HepG2 (cell line): ENCODE measurements around the gene SUCLG1. TPM values are rescaled to one million over a fixed set of nuclear protein-coding genes. Genes with fewer than 3 reads are reported as not detected.

Experiments
- ATAC-seq: fragments of 200-7000 bp; cut with Tn5 transposase; 3 replicates; pipeline ENCODE4 v1.9.1; 2020; ENCODE audit warnings: mild to moderate bottlenecking, moderate library complexity
- BruUV-seq: library from RNA; stranded (reverse); fragments of 400-500 nt; replicated peaks from 2 replicates; lab custom pipeline; 2021; lab: Mats Ljungman, UMichigan
- CTCF ChIA-PET: fragments of 300-600 bp; formaldehyde crosslinking; extraction: SDS; loops from one replicate; lab custom pipeline; 2021; ENCODE audit warnings: low total read pairs, inconsistent platforms, low intra/inter-chr PET ratio; lab: Yijun Ruan, JAX
- POLR2A ChIA-PET: fragments of 350-600 bp; sonication (Branson Sonifier 250); formaldehyde crosslinking; loops from one replicate; lab custom pipeline; 2020; ENCODE audit warnings: antibody characterized with exemption, inconsistent platforms; lab: Yijun Ruan, JAX
- DNase-seq: peaks from one replicate; pipeline ENCODE4 v3.0.0-alpha.2; 2015; ENCODE audit warnings: low spot score
- FAIRE-seq: peaks from 3 replicates; lab custom pipeline; 2011; peaks lifted over from hg19 to GRCh38; lab: Jason Lieb, UNC
- H2AFZ ChIP-seq: one replicate; pipeline ENCODE4 v1.6.1; 2011; ENCODE audit warnings: low read length, inconsistent platforms
- H3K27ac ChIP-seq: fragments of 300-600 bp; 3 replicates; pipeline ENCODE4 v1.8.0; 2011; ENCODE audit warnings: mixed run types, mild to moderate bottlenecking, mixed read lengths, low read length, inconsistent platforms; ENCODE audit not compliant: insufficient read depth; ENCODE audit errors: extremely low read length
- H3K27me3 ChIP-seq, 2 experiments: fragments of 200-600 bp in 1 of 2; 2 replicates in 1 of 2; 3 replicates in 1 of 2; pipeline versions ENCODE4 v1.6.0 to v1.8.0; 2011; ENCODE audit warnings: low read length in 2 of 2, mild to moderate bottlenecking in 2 of 2, moderate library complexity in 2 of 2, inconsistent platforms in 1 of 2; ENCODE audit not compliant: insufficient read depth in 2 of 2, control insufficient read depth in 1 of 2
- H3K36me3 ChIP-seq, 2 experiments: fragments of 200-600 bp in 1 of 2; replicated peaks in 1 of 2; 2 replicates in 1 of 2; 3 replicates in 1 of 2; pipeline versions ENCODE4 v1.5.1 to v1.8.0; 2011; ENCODE audit warnings: low read length in 2 of 2, inconsistent platforms in 1 of 2; ENCODE audit not compliant: insufficient read depth in 2 of 2, control insufficient read depth in 1 of 2
- H3K4me1 ChIP-seq: 2 replicates; pipeline ENCODE4 v1.5.1; 2012; ENCODE audit warnings: low read length, inconsistent platforms; ENCODE audit not compliant: insufficient read depth
- H3K4me2 ChIP-seq: 2 replicates; pipeline ENCODE4 v1.6.0; 2011; ENCODE audit warnings: low read depth, low read length, inconsistent platforms
- H3K4me3 ChIP-seq, 3 experiments: fragments of 200-600 bp in 1 of 3; sonication (generic), shearing (Covaris generic) in 1 of 3; replicated peaks in 1 of 3; 2 replicates each; pipeline ENCODE4 v1.5.1; 2011 to 2016; ENCODE audit warnings: low read length in 3 of 3, inconsistent platforms in 2 of 3, low read depth in 2 of 3, mild to moderate bottlenecking in 2 of 3, control low read depth in 1 of 3, mixed read lengths in 1 of 3; ENCODE audit not compliant: insufficient read depth in 1 of 3
- H3K79me2 ChIP-seq: one replicate; pipeline ENCODE4 v1.6.1; 2011; ENCODE audit warnings: low read length, inconsistent platforms; ENCODE audit not compliant: insufficient read depth
- H3K9ac ChIP-seq: 2 replicates; pipeline ENCODE4 v1.6.0; 2011; ENCODE audit warnings: mild to moderate bottlenecking, low read depth, low read length, inconsistent platforms; ENCODE audit not compliant: insufficient read depth
- H3K9me3 ChIP-seq: 2 replicates; pipeline ENCODE4 v1.5.1; 2012; ENCODE audit warnings: mild to moderate bottlenecking, low read length
- H4K20me1 ChIP-seq: 2 replicates; pipeline ENCODE4 v1.6.0; 2011; ENCODE audit warnings: inconsistent platforms, mild to moderate bottlenecking, low read length, moderate library complexity; ENCODE audit not compliant: insufficient read depth
- ARNT ChIP-seq: fragments of 450-650 bp; IDR thresholded peaks from 2 replicates; pipeline ENCODE4 v1.6.1; 2017
- ELF3 ChIP-seq: IDR thresholded peaks from 2 replicates; pipeline ENCODE4 v1.6.1; 2016; ENCODE audit warnings: missing genetic modification reagents, missing compliant biosample characterization
- EZH2 ChIP-seq: conservative IDR thresholded peaks from 2 replicates; pipeline ENCODE4 v1.6.1; 2012; ENCODE audit warnings: mild to moderate bottlenecking, low read depth, low read length, moderate library complexity
- KDM6A ChIP-seq: IDR thresholded peaks from 2 replicates; pipeline ENCODE4 v1.6.1; 2016; ENCODE audit warnings: low read depth
- MYNN ChIP-seq: sonication (generic); formaldehyde crosslinking; IDR thresholded peaks from 2 replicates; pipeline ENCODE4 v1.4.0; 2020; ENCODE audit warnings: mild to moderate bottlenecking, low read depth, missing genetic modification reagents
- NR1H2 ChIP-seq: sonication (generic); formaldehyde crosslinking; IDR thresholded peaks from 2 replicates; pipeline ENCODE4 v1.8.1; 2022; ENCODE audit warnings: low read depth, missing genetic modification reagents, borderline replicate concordance
- SMAD3 ChIP-seq: sonication (generic); formaldehyde crosslinking; IDR thresholded peaks from 2 replicates; pipeline ENCODE4 v1.4.0; 2020; ENCODE audit warnings: missing genetic modification reagents
- TBP ChIP-seq: sonication (generic); formaldehyde crosslinking; IDR thresholded peaks from 2 replicates; pipeline ENCODE4 v1.5.0; 2020; ENCODE audit warnings: missing genetic modification reagents
- TBX2 ChIP-seq: sonication (generic); formaldehyde crosslinking; IDR thresholded peaks from 2 replicates; pipeline ENCODE4 v1.5.0; 2020; ENCODE audit warnings: missing genetic modification reagents, mild to moderate bottlenecking, borderline replicate concordance
- ZBTB7A ChIP-seq: sonication (generic); formaldehyde crosslinking; IDR thresholded peaks from 2 replicates; pipeline ENCODE4 v1.8.0; 2022; ENCODE audit warnings: mild to moderate bottlenecking, missing genetic modification reagents
- ZNF253 ChIP-seq: sonication (generic); formaldehyde crosslinking; IDR thresholded peaks from 2 replicates; pipeline ENCODE4 v1.8.0; 2022; ENCODE audit warnings: mild to moderate bottlenecking, missing genetic modification reagents, borderline replicate concordance
- ZNF768 ChIP-seq: sonication (generic); formaldehyde crosslinking; IDR thresholded peaks from 2 replicates; pipeline ENCODE4 v1.4.0; 2020; ENCODE audit warnings: missing genetic modification reagents
- ZNF776 ChIP-seq: sonication (generic); formaldehyde crosslinking; IDR thresholded peaks from 2 replicates; pipeline ENCODE4 v1.4.0; 2020; ENCODE audit warnings: mild to moderate bottlenecking, missing genetic modification reagents
- ZNF788 ChIP-seq: sonication (generic); formaldehyde crosslinking; IDR thresholded peaks from 2 replicates; pipeline ENCODE4 v1.5.0; 2020; ENCODE audit warnings: mild to moderate bottlenecking, missing genetic modification reagents, borderline replicate concordance
- WGBS: methylation state at CpG from one replicate; pipeline ENCODE4 v1.1.6; 2017; ENCODE audit warnings: low lambda C conversion rate; 5-methylcytosine and 5-hydroxymethylcytosine counted together
- in situ Hi-C: cut with HindIII; loops from 2 replicates; pipeline ENCODE4 v1.10.0; 2017; ENCODE audit warnings: low pct_unique_long_range_greater_than_20kb; ENCODE audit not compliant: extremely low pct_ligation_motif_present
- intact Hi-C: fragments of 100-400 bp; cut with micrococcal nuclease; formaldehyde crosslinking; loops from one replicate; pipeline ENCODE4 v1.10.0; 2022; ENCODE audit not compliant: unreplicated experiment
- polyA plus RNA-seq, 8 experiments: library from polyadenylated mRNA; depleted of rRNA in 3 of 8; stranded (reverse) in 7 of 8; unstranded in 1 of 8; fragments of >200 nt; fragmentation: Illumina TruSeq in 4 of 8; extraction: Trizol in 4 of 8; gene quantifications; 2 replicates each; pipeline versions ENCODE4 v1.2.1 to v1.2.3, GENCODE V29; 2011 to 2016; ENCODE audit warnings: low read depth in 4 of 8, missing spikeins in 1 of 8, mixed read lengths in 1 of 8; ENCODE audit not compliant: insufficient read depth in 1 of 8
- total RNA-seq, 5 experiments: library from RNA; depleted of rRNA; stranded (reverse); fragments of >200 nt; fragmentation: Illumina TruSeq; extraction: Trizol; gene quantifications; 2 replicates each; pipeline ENCODE4 v1.2.3, GENCODE V29; 2016; ENCODE audit warnings: low read depth in 1 of 5
- TF ChIP-seq, protein P1 (sequence below): sonication (generic); formaldehyde crosslinking; IDR thresholded peaks from 2 replicates; pipeline ENCODE4 v1.5.0; 2020; ENCODE audit warnings: missing genetic modification reagents
- TF ChIP-seq, protein P2 (sequence below): sonication (generic); formaldehyde crosslinking; IDR thresholded peaks from 2 replicates; pipeline ENCODE4 v1.5.1; 2020; ENCODE audit warnings: mild to moderate bottlenecking, missing genetic modification reagents, borderline replicate concordance
- TF ChIP-seq, protein P3 (sequence below): sonication (generic); formaldehyde crosslinking; IDR thresholded peaks from 2 replicates; pipeline ENCODE4 v1.5.0; 2020; ENCODE audit warnings: missing genetic modification reagents

The SUCLG1 gene
- total and polyA plus RNA-seq, 2 of the 13 experiments (the other 11 are each of a cell fraction or from before 2014, with no cell fraction given): 58.7 to 121 TPM

DNA sequence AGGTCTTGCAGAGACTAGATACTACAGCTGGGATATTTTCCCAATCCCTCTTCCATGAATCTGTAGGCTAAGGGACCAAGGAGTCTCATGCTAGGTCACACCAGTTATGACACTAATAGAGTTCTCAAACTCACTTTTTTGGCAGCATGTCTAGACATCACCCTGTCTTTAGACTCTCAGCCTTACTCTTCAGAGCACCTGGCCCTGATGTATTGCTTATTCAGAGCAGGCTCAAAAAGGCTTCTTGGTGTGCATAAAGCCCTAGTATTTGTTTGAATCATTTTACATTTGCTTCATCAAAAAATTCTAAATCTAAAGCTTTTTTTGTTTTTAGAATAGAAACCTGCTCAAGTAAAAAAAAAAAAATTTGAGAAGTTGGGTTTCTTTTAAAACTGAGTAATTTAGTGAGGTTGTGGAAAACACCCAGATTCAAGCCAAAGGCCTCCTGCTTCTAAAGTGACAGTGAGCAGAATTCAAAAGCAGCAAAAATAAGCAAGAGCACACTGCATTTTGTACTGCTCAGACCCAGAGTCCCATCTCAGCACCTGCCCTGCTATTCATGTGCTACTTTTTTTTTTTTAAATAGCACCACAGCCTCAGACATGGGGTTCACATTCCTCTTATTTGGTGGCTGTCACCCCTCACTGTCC, 39.2 kb upstream of the SUCLG1 start (continued):
- TF ChIP-seq NR1H2 (no peak), ZNF788 (no peak), EZH2 (no peak)

DNA sequence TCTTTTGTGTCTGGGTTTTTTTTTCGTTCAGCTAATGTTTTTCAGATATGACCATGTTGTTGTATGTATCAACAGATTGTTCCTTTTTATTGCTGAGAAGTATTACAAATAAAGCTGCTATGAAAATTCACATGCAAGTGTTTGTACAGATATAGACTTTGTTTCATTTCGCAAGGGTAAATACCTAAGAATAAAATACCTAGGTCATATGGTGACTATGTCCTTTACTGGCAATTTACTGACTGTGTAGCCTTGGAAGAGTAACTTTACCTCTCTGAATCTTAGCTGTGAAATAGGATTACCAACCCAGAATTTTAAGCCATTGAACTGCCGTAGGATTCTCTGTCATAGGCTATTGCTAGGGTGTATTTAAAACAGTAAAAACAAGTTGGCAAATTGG, 38.2 kb upstream of the SUCLG1 start:
- Histone ChIP-seq H3K9me3 (no peaks in the 10 kb centered on the region), H3K4me3 (no peak overlapping the region), H4K20me1 (no peaks in the 10 kb centered on the region), H3K36me3 (no peaks in the 10 kb centered on the region), H3K4me2 (no peak overlapping the region; the same call in 1 of the 2 replicates), H3K79me2 (no peaks in the 10 kb centered on the region), H3K4me1 (peaks cover 5% of the 10 kb centered on the region; the same call in 1 of the 2 replicates), H3K9ac (no peak overlapping the region), H2AFZ (no peak overlapping the region), H3K27me3 (no peaks in the 10 kb centered on the region), H3K27ac (no peak overlapping the region)
- DNase-seq: no peak
- in situ Hi-C loops: loop anchor here (5.0 kb wide), 1 partner anchor 135 kb away; no protein-coding TSS in a partner anchor
- whole genome bisulfite sequencing: 52% methylated on average over 3 of the region's 3 CpGs
- ATAC-seq: no peak
- no TSS peak for BruUV-seq
- FAIRE-seq: no peak
- intact Hi-C loops: loop anchor here (5.0 kb wide), 1 partner anchor 370 kb away; no protein-coding TSS in a partner anchor
- CTCF ChIA-PET: interaction anchor here (3.1 to 4.3 kb wide), 2 partner anchors 133 to 428 kb away, joined by 17 to 69 read pairs; no protein-coding TSS in a partner anchor
- POLR2A ChIA-PET: no interaction called here
- no peak for TF ChIP-seq SMAD3
- TF ChIP-seq ZNF768 (CRISPR knock-in tag): no peak
- no peak for TF ChIP-seq ZNF776
- no peak for TF ChIP-seq TBP (CRISPR knock-in tag)
- no peak for TF ChIP-seq ZNF253
- no peak for TF ChIP-seq ELF3
- no peak for TF ChIP-seq ARNT
- TF ChIP-seq MYNN: no peak
- TF ChIP-seq, protein P1, sequence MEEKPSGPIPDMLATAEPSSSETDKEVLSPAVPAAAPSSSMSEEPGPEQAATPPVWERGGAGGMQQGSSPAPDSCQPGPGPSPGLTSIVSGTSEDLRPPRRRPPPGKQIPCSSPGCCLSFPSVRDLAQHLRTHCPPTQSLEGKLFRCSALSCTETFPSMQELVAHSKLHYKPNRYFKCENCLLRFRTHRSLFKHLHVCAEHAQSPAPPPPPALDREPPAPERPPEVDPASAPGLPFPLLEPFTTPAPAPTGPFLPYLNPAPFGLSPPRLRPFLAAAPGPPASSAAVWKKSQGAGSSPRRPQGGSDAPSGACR (CRISPR knock-in tag): no peak
- TF ChIP-seq, protein P2, sequence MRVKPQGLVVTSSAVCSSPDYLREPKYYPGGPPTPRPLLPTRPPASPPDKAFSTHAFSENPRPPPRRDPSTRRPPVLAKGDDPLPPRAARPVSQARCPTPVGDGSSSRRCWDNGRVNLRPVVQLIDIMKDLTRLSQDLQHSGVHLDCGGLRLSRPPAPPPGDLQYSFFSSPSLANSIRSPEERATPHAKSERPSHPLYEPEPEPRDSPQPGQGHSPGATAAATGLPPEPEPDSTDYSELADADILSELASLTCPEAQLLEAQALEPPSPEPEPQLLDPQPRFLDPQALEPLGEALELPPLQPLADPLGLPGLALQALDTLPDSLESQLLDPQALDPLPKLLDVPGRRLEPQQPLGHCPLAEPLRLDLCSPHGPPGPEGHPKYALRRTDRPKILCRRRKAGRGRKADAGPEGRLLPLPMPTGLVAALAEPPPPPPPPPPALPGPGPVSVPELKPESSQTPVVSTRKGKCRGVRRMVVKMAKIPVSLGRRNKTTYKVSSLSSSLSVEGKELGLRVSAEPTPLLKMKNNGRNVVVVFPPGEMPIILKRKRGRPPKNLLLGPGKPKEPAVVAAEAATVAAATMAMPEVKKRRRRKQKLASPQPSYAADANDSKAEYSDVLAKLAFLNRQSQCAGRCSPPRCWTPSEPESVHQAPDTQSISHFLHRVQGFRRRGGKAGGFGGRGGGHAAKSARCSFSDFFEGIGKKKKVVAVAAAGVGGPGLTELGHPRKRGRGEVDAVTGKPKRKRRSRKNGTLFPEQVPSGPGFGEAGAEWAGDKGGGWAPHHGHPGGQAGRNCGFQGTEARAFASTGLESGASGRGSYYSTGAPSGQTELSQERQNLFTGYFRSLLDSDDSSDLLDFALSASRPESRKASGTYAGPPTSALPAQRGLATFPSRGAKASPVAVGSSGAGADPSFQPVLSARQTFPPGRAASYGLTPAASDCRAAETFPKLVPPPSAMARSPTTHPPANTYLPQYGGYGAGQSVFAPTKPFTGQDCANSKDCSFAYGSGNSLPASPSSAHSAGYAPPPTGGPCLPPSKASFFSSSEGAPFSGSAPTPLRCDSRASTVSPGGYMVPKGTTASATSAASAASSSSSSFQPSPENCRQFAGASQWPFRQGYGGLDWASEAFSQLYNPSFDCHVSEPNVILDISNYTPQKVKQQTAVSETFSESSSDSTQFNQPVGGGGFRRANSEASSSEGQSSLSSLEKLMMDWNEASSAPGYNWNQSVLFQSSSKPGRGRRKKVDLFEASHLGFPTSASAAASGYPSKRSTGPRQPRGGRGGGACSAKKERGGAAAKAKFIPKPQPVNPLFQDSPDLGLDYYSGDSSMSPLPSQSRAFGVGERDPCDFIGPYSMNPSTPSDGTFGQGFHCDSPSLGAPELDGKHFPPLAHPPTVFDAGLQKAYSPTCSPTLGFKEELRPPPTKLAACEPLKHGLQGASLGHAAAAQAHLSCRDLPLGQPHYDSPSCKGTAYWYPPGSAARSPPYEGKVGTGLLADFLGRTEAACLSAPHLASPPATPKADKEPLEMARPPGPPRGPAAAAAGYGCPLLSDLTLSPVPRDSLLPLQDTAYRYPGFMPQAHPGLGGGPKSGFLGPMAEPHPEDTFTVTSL (CRISPR knock-in tag): no peak
- no peak for TF ChIP-seq TBX2 (CRISPR knock-in tag)
- no peak for TF ChIP-seq KDM6A (CRISPR knock-in tag)
- TF ChIP-seq ZBTB7A (CRISPR knock-in tag): no peak
- TF ChIP-seq, protein P3, sequence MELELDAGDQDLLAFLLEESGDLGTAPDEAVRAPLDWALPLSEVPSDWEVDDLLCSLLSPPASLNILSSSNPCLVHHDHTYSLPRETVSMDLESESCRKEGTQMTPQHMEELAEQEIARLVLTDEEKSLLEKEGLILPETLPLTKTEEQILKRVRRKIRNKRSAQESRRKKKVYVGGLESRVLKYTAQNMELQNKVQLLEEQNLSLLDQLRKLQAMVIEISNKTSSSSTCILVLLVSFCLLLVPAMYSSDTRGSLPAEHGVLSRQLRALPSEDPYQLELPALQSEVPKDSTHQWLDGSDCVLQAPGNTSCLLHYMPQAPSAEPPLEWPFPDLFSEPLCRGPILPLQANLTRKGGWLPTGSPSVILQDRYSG (CRISPR knock-in tag): no peak
